AG04450 (cell line): ENCODE data around the gene DDAH1. TPM values are rescaled to one million over a fixed set of nuclear protein-coding genes. Genes with fewer than 3 reads are reported as not detected.

Source experiments
- CTCF ChIA-PET: fragments of 300-600, 350-600 bp; formaldehyde crosslinking; extraction: SDS; loops from one replicate; lab custom pipeline; 2022; ENCODE audit warnings: antibody characterized with exemption, inconsistent platforms; lab: Charles Lee
- POLR2A ChIA-PET: fragments of 350-600 bp; formaldehyde crosslinking; extraction: SDS; loops from one replicate; lab custom pipeline; 2021; ENCODE audit warnings: antibody characterized with exemption, inconsistent platforms; lab: Yijun Ruan, JAX
- DNase-seq: peaks from one replicate; pipeline ENCODE4 v3.0.0-alpha.2; 2011; ENCODE audit warnings: low read depth, low spot score
- H3K27ac ChIP-seq: one replicate; pipeline ENCODE4 v1.5.1; 2012; ENCODE audit warnings: low read depth, low read length, control low read depth
- H3K27me3 ChIP-seq: one replicate; pipeline ENCODE4 v1.6.0; 2012; ENCODE audit warnings: low read length; ENCODE audit not compliant: control insufficient read depth, insufficient read depth
- H3K4me3 ChIP-seq: 2 replicates; pipeline ENCODE4 v1.5.1; 2011; ENCODE audit warnings: mild to moderate bottlenecking, low read depth, low read length, control low read depth
- H3K9me3 ChIP-seq: 2 replicates; pipeline ENCODE4 v1.5.1; 2012; ENCODE audit warnings: low read length; ENCODE audit not compliant: control insufficient read depth, insufficient read depth
- CTCF ChIP-seq: IDR thresholded peaks from 2 replicates; pipeline ENCODE4 v1.5.1; 2011; ENCODE audit warnings: low read depth, low read length, control low read depth, inconsistent platforms
- polyA plus RNA-seq: library from polyadenylated mRNA; depleted of rRNA; stranded (reverse); fragments of >200 nt; gene quantifications from 2 replicates; pipeline ENCODE4 v1.2.3, GENCODE V29; 2011

The DDAH1 gene
- polyA plus RNA-seq, 1 experiment, result 102 TPM

GRCh38 chr1:85378534-85378933 lies 86.4 kb downstream of the DDAH1 start:
- TF ChIP-seq CTCF, result no peak
- Histone ChIP-seq H3K27me3 (no peaks in the 10 kb centered on the region), H3K9me3 (no peaks in the 10 kb centered on the region), H3K4me3 (no peak overlapping the region), H3K27ac (no peak overlapping the region)
- POLR2A ChIA-PET, result no interaction called here
- DNase-seq, result no peak
- CTCF ChIA-PET, result interaction anchor here (0.8 kb wide), 1 partner anchor 18 kb away, joined by 3 read pairs; no protein-coding TSS in a partner anchor

- Histone ChIP-seq H3K4me3 (no peak overlapping the region), H3K27ac (no peak overlapping the region), H3K9me3 (no peaks in the 10 kb centered on the region), H3K27me3 (no peaks in the 10 kb centered on the region)
- CTCF ChIA-PET, result interaction anchor here (0.5 to 1.5 kb wide), 4 partner anchors 9 to 103 kb away, joined by 3 to 8 read pairs (median 3); no protein-coding TSS in a partner anchor
- TF ChIP-seq CTCF, result no peak
- DNase-seq, result no peak
- POLR2A ChIA-PET, result interaction anchor here (0.6 to 0.7 kb wide), 3 partner anchors 17 to 88 kb away, joined by 3 to 5 read pairs (median 4); partner anchors contain the start of gene DDAH1
These were observed 88.6 kb downstream of the DDAH1 start for GRCh38 chr1:85376356-85376755.

- ChIA-PET POLR2A (no interaction called here), CTCF (no interaction called here)
- no peaks in the 10 kb centered on the region for H3K9me3 ChIP-seq
- H3K4me3 ChIP-seq, result no peak overlapping the region
- H3K27me3 ChIP-seq, result no peaks in the 10 kb centered on the region
- H3K27ac ChIP-seq, result no peak overlapping the region
- no peak for TF ChIP-seq CTCF
- no peak for DNase-seq
These were observed 89.5 kb downstream of the DDAH1 start for GRCh38 chr1:85375493-85375892.

- Histone ChIP-seq H3K4me3 (no peak overlapping the region), H3K27ac (no peak overlapping the region), H3K9me3 (no peaks in the 10 kb centered on the region), H3K27me3 (no peaks in the 10 kb centered on the region)
- ChIA-PET CTCF (no interaction called here), POLR2A (interaction anchor here (1.1 kb wide), 1 partner anchor 238 kb away, joined by 3 read pairs; no protein-coding TSS in a partner anchor)
- peak; percentile 65 for DNase-seq
- no peak for TF ChIP-seq CTCF
These were observed 90.8 kb downstream of the DDAH1 start for GRCh38 chr1:85374160-85374559.

GRCh38 chr1:85373378-85373708 lies 91.6 kb downstream of the DDAH1 start:
- no peak for TF ChIP-seq CTCF

More at GRCh38 chr1:85373378-85373708, 91.6 kb downstream of the DDAH1 start:
- H3K9me3 ChIP-seq, result no peaks in the 10 kb centered on the region
- no peak overlapping the region for H3K27ac ChIP-seq
- no peaks in the 10 kb centered on the region for H3K27me3 ChIP-seq
- DNase-seq, result no peak
- POLR2A ChIA-PET, result no interaction called here
- no peak overlapping the region for H3K4me3 ChIP-seq
- CTCF ChIA-PET, result interaction anchor here (1.5 kb wide), 1 partner anchor 30 kb away, joined by 3 read pairs; no protein-coding TSS in a partner anchor
